ENCODE results near the gene PRKN.

PRKN gene

DNA sequence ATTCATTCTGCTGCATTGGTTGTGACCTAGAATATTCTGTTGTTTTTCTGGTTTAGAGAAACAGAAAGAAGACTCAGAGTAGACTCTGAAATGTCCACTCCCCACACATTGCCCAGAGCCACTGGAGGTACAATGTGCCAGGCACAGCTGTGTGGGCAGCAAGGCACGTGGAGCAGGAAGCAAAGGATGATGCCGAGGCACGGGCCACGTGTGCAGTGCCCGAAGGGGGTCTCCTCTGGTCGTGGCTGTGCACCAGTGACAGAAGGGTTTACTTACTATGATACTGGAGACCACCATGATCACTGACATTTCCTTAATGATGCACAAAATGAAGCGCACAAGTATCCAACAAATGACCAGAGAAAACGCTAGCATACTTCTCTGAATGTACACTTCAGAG is 488.9 kb downstream of the PRKN start:
- DNase-seq (ENCODE audit: low read depth in 2 of 2): no peak

DNA sequence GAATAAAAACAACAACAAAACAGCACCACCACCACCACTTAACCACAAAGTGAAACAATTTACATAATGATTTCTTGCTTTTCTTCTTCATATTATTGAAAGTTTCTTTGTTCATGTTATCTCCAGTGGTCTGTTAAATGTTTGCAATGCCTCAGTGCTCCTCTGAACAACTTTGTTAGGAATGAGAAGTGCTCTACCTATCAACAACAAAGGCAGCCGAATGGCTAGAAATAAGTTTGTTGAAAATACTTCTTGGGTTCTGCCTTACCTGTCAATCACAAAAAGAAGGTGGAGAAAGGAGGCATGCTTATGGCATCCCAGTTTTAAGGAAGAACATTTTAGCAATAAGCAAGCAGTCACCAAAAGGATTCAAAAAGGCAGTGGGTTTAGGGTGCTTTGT is 490.2 kb downstream of the PRKN start:
- DNase-seq (ENCODE audit: low read depth in 2 of 2): no peak

DNA sequence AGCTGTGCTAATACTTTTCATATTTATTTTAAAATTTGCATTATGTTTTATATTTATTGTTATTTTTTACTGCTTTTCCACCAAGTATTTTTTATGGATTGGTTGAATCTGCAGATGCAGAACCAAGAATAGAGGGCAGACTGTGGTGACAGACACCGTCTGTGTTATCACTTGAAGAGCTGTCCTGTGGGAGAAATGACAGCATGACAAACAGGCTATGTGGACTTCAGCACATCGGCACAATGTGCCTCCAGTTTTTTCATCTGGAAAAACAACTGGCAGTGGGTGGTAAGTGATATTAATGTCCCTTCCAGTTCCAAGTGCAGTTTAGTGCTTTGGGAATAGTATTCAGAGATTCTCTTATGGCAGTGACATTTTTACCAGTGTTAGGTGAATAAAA is 492.9 kb downstream of the PRKN start:
- no peak for DNase-seq (ENCODE audit: low read depth in 2 of 2)

DNA sequence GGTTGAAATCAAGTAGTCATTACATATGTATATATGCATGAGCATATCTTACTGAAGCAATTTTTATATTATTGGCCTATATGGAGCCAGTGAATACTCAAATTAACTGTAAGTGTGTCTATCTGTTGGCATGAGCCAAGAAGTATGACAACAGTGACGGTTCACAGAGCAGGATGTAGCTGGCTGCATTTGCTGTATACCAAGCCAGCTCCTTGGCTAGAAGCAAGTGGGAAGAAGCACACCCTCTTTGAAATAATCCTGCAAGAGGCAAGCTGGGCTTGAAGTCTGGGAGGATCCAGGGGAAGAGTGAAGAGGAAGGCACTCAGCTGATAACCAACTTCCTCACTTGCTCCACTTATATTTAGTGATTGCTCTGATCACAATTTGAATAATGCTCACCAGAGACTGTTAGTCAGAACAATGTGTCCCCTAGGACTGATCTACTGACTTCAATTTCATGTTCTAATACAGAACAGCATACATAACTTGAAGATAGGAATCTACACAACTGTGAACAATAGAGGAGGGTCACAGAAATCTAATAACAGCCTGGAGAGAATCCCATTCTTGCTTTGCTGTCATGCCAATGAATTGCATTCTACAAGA is 497.3 kb downstream of the PRKN start:
- DNase-seq (ENCODE audit: low read depth in 2 of 2): no peak

DNA sequence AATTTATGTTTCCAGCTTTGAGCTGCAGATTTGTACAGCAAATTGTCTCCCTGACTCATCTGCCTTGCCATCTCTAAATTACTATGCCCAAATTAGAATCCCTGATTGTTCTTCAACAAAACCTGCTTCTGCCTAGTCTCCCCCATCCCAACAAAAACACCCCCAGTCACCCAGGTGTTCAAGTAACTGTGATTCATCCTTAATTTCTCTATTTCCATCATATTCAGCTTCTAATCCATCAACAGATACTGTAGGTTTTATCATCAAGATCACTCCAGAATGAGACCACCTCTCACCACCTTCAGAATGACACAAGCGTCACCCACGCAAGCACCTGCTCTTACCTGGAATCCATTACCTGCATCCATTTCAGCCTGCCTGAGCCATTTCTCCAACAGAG is 498.5 kb downstream of the PRKN start:
- DNase-seq (ENCODE audit: low read depth in 2 of 2): no peak

DNA sequence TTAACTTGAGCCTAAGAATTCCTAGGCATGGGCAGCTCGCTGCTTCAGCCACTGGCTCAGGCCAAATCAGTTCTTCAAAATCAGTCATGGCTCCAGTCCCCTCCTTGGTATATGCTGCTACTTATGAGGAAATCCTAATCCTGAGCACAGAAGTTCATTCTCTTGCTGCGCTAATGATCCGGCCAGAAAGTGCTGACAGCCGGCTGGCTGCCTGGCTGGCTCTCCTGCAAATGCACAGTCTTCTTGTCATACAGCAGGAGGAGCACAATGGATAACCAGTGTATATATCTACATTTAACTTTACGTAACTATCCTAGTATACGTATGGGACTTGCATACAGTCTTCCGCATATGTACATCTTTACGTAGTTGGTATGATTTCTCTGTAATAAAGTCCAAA is 500.8 kb downstream of the PRKN start:
- DNase-seq (ENCODE audit: low read depth in 2 of 2): no peak

DNA sequence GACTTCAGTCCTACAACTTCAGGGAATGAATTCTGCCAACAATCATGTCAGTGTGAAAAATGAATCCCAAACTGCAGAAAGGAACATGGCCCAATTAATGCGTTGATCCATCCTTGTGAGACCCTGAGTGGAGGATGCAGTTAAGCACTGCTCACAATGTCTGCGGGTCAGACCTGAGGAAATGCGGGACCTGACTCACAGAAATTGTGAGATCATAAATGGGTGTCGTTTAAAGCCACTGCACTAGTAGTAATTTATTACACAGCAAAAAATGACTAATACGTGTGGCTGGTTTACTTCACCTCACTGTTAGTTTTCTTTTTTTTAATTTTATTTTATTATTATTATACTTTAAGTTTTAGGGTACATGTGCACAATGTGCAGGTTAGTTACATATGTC is 505.0 kb downstream of the PRKN start:
- DNase-seq (ENCODE audit: low read depth in 2 of 2): no peak

DNA sequence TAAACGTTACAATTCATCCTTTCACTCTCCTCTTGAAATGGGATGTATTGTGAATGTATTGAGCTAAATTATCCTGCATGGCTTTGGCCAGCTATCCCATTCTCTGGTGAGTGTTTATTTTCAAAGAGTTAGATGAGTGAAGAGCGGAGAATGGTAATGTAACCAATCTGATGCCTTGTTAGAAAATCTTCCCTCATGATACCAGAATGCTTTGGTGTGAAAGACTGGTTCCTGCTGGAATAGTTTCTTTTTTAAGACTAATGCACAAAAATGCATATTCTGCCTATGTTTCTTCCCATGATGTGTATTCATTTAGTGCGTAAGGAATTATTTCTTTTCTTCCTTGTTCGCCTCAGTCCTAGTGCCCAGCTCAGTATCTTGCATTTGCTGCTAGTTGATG is 506.7 kb downstream of the PRKN start:
- no peak for DNase-seq (ENCODE audit: low read depth in 2 of 2)

DNA sequence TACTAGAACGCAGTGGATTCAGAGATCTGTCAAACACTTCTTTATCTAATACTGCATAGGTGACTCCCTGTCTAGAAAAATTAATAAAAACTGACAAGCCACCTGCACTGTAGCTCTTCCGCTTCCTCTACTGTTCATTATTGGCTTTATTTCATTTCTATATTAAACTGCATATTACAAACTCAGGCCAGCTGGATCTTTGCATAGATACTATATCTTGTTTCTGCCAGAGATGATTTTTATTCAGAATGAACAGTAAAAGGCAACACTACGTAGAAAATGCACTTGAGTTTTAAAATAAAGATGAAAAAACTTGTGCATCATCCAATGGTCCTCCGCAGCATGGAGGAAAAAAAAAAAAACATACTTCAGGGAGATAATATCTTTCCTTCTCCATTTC is 508.3 kb downstream of the PRKN start:
- DNase-seq (ENCODE audit: low read depth in 2 of 2): no peak

DNA sequence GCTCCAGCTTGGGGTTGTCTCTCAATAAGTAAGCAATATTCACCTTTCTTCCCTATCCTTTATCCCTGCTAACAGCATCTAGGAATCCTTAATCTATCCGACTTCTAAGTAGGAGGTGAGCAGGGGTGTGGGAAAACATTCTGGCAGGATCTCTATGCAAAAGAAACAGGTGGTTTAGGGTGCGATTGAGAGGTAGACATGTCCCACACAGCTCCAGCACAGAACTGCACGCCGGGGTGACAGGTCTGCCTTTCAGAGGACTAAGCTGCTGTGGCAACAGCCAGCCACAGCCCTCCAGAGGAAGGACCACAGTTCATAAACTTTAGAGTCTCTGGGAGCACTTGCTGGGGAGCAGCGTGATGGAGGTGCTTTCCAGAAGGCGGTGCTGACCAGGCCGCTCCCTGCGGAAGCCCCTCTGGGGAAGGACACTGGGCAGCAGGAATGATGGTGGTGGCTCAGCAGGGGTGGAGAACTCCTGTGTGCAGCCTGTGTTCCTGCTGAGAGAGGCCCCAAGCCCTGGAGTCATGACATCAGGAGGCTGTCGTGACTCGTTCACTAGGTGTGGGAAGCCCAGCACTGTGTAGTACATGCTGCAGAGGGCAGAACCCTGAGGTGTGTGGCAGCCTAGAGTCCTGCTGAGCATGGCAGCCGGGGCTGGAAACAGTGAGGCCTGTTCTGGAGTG is 509.6 kb downstream of the PRKN start:
- no peak for DNase-seq (ENCODE audit: low read depth in 2 of 2)

DNA sequence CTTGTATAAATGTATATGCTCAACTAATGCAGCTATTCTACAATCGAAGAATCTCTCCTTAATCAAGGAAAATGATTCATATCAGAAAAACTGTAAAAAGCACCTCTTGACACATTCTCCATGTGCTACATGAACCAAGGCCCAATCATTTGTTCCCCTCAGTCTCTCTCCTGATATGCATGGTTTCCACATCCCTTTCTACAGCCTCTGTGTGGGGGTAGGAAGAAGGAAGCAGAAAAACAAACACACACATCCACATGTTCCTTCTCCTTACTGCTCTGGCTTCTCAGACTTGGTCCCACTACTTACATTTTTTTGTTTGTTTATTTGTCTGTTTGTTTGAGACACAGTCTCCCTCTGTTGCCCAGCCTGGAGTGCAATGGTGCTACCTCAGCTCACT is 510.5 kb downstream of the PRKN start:
- DNase-seq (ENCODE audit: low read depth in 2 of 2): no peak

DNA sequence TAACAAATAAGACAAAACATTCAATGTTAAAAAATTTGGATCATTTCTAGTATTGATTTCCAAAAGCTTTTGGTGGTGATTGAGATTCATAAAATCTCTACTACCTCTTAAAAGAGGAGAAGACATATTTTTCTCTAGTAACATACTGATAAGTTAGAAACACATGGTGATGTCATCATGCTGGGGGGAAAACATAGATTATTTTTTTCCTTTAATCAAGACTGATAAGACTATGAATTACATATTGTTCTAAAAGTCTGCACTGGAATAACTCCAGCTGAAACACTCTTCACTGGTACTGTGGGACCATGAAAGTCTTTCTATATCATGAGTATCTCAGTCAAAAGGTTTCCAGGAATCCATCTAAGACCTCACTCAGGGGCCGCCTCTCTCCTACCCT is 515.8 kb downstream of the PRKN start:
- no peak for DNase-seq (ENCODE audit: low read depth in 2 of 2)

DNA sequence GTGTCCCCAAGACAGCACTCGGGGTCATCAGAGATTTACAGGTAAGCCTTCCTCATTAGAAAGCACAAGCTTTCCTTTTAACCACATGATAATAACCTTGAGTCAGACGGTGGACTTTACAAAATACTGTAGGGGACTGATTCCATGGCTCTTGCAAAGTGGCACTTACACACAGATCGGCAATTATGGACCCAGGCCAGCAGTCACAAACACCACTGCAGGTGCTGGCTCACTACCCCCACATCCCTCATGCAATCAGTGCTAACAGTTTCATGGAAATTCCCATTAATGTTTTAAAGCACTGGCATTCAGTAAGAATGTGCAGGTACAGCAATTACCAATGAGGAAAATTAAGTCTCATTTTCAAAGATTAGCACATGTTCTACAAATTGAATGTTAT is 516.5 kb downstream of the PRKN start:
- DNase-seq (ENCODE audit: low read depth in 2 of 2): no peak

DNA sequence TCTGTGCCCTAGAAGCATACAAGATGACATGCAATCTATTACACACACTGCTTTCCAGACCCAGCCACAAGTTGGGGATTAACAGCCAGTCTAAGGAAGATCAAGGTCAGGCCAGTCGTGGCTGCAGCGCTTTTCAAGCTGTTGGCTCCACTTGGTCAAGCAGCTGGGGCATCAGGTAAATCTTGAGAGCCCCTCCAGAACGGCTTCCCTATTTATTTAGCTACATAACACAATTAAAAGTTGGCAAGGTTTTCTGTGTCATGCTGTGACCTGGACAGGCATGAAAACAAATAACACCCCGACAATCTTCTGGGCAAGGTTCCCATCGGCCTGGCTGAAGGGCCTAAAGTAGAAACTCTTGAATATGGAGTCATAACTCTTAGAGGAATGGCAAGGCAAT is 524.3 kb downstream of the PRKN start:
- DNase-seq (ENCODE audit: low read depth in 2 of 2): no peak

DNA sequence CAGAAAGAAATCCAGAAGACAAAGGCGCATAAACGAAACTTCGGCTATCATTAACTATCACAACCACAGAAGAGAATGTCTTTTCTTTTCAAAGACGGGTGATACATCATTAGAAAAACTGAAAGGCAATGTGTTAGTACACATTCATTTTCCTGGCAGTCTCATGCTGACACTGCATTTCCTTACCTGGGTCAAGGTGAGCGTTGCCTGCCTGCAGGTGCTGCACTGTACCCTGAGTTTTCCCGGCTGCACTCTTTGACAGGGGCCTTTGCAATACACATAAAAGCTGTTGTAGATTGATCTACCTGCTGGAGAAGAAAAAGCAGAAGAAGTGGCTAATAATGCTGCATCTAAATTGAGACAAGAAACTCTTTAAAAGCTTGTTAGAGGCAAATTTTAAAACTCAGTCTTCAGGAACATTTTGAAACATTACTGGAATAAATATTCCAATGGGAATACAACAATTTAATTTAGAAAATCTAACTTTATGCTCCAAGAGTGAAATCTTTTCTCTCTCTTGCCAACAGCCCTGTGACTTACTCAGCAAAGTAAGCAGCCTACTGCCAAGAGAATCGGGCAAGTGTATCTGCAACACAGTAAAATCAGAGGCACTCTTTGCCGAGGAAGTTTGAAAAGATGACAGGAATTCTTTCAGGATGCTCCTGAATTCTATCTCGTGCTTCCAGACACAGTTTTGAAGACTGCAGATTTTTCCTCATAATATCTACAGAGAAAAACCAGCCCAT is 526.4 kb downstream of the PRKN start:
- DNase-seq (ENCODE audit: low read depth in 2 of 2): no peak

DNA sequence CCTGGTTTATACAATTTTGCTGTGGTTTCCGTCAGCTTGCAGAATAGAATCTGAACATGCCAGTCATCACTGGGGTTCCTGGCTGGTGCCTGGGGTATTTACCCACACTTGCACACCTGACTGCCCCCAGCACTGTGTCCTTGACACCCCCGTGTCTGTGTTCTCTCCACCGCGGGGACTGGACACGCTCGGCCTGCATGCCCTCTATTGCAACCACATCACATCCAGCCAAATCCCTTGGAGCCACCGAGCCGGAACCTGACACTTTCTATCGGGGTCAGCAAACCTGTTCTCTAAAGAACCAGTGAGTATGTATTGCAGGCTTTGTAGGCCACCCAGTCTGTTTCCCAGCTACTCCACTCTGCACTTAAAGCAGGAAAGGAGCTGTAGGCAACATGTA is 527.5 kb downstream of the PRKN start:
- no peak for DNase-seq (ENCODE audit: low read depth in 2 of 2)

DNA sequence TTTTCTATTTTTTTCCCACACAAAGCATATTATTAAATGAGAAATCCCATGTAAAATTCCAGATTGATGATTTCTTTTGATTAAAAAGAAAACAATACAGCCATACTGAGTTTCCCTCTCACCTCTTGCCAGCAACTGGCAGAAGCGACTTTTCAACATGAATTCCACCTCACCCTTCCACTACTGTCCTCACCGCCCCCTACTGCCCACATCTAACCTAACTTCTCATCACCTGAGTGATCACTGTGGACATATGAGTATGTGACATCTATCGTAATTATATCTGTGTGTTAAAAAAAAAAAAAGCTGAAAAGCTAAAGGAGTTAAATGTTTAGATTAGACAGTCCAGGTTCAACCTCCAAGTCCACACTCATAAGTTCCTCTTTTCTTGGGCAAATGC is 528.6 kb downstream of the PRKN start:
- no peak for DNase-seq (ENCODE audit: low read depth in 2 of 2)

DNA sequence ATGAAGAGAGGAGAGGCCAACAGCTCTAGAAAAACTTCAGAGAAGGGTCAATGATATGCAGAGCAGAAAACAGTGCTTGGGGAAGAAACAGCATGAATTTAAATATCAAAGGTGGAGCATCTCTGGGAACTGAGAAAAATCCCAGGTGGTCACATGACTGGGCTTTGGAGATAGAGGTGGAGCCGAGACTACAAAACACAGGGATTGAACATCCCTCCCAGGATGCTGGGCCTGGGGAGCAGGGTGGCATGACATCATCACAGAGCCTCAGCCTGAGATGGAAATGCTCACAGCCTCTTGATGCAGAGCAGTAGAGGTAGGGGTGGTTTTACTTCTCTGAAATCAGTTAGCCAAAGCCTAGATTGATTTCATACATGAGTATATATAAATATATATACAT is 529.5 kb downstream of the PRKN start:
- DNase-seq (ENCODE audit: low read depth in 2 of 2): no peak

DNA sequence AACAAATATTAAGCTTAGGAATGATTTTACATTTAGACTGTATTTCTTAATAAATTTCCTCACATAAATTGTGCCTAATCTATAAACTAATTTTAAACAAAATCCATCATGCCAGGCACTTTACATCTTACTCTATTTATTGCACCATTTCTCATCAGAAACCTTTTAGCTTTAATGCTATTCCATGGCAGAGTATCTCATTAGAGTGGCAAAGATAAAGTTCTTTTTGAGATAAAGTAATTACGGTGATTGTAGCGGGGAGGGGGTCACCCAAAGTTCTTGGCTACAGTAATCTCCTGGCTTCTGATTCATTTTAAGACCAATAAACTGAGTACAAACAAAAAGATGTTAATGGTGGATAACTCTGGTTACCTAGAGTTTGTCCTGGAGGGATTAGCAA is 532.1 kb downstream of the PRKN start:
- no peak for DNase-seq (ENCODE audit: low read depth in 2 of 2)

DNA sequence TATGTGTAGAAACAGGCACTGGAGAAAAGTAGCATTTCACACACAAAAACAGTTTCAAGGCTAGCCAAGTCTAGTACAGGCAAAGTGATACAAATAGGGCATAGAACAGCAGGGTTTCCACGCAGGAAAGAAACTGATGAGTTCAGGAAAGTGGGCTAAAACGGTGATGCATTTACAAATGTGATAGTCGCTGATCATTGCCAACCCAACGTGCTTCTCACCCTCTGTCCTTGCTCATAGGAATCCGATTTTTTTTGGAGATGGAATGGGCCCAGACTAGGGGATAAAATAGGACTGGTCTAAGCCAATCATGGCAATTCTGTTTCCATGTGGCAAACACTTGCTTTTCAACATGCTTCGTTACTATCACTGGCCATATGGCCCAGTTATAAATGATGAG is 536.6 kb downstream of the PRKN start:
- DNase-seq (ENCODE audit: low read depth in 2 of 2): no peak

DNA sequence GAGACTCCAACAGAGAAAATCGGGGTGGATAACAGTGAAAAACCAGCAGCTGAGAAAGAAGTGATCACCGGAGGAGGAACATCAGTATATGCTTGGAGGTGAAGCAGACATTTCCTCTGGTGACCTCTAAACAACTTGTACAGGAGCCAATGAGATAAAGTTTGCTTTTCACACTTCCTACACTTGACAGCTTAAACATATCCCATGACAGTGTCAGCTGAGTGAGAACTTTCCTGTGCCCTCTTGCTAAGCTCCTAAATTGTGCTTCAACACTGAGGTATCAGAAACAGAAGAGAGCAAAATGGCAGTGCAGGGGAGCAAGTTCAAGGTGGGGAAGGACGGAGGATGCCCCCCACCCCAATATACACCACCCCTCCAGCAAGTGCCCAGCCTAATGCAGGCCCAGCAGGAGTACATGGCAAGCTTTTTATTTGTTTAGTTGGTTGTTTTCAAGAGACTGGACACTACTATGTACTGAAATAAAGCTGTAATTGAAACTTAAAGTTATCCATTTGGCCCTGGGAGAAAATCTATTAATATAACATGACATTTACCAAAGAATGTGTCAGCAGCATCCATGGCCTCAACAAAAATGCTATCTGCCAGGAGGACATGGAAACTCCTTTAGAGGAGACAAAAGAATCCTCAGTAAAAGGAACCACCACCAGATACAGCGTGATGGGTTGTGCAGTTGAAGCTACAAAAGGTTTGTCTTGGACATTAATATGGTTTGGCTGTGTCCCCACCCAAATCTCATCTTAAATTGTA is 540.2 kb downstream of the PRKN start:
- DNase-seq (ENCODE audit: low read depth in 2 of 2): no peak

DNA sequence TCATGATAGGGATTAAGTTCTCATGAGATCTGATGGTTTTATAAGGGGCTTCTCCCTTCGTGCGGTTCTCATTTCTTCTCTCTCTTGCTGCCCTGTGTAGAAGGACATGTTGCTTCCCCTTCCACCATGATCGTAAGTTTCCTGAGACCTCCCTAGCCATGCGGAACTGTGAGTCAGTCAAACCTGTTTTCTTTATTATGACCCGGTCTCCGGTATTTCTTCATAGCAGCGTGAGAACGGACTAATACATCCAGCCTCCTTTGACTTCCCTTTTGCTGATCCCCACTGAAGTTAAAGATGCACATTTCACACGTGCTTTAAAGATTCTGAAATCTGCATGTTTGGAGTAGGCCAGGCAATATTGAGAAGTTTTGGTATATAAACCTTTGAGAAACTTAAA is 543.1 kb downstream of the PRKN start:
- DNase-seq (ENCODE audit: low read depth in 2 of 2): no peak

Data from stimulated activated CD4-positive, alpha-beta T cell treated with anti-CD3 and anti-CD28 coated beads, Interleukin-12 subunit alpha, Interleukin-12 subunit beta, amount 100 ng/mL, for 24 hours (primary cell).